ENCODE data around the gene NGEF. TPM values are rescaled to one million over a fixed set of nuclear protein-coding genes. Genes with fewer than 3 reads are reported as not detected.

NGEF gene
- total RNA-seq, 3 donors from 2014 or later: 1.6 to 6.3 TPM; not detected in 1

GRCh38 chr2:232955856-232956255 is 57.2 kb downstream of the NGEF start:
- no peaks in the 10 kb centered on the region for H3K27me3 ChIP-seq
- H3K36me3 ChIP-seq: no peaks in the 10 kb centered on the region
- no peak overlapping the region for H3K4me3 ChIP-seq
- DNase-seq (ENCODE audit: low spot score in 2 of 2): no peak
- H3K27ac ChIP-seq: no peak overlapping the region
- H3K4me1 ChIP-seq: no peaks in the 10 kb centered on the region
- no peaks in the 10 kb centered on the region for H3K9me3 ChIP-seq
- TF ChIP-seq, protein P1, sequence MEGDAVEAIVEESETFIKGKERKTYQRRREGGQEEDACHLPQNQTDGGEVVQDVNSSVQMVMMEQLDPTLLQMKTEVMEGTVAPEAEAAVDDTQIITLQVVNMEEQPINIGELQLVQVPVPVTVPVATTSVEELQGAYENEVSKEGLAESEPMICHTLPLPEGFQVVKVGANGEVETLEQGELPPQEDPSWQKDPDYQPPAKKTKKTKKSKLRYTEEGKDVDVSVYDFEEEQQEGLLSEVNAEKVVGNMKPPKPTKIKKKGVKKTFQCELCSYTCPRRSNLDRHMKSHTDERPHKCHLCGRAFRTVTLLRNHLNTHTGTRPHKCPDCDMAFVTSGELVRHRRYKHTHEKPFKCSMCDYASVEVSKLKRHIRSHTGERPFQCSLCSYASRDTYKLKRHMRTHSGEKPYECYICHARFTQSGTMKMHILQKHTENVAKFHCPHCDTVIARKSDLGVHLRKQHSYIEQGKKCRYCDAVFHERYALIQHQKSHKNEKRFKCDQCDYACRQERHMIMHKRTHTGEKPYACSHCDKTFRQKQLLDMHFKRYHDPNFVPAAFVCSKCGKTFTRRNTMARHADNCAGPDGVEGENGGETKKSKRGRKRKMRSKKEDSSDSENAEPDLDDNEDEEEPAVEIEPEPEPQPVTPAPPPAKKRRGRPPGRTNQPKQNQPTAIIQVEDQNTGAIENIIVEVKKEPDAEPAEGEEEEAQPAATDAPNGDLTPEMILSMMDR (IDR thresholded peaks at IDR 0.05): no peak
- TF ChIP-seq POLR2A (IDR thresholded peaks at IDR 0.05): no peak
- no peak for TF ChIP-seq POLR2AphosphoS5 (IDR thresholded peaks at IDR 0.05)
- intact Hi-C loops (cut with DNase I; ENCODE audit: low total_unique reads): no loop called here

DNA sequence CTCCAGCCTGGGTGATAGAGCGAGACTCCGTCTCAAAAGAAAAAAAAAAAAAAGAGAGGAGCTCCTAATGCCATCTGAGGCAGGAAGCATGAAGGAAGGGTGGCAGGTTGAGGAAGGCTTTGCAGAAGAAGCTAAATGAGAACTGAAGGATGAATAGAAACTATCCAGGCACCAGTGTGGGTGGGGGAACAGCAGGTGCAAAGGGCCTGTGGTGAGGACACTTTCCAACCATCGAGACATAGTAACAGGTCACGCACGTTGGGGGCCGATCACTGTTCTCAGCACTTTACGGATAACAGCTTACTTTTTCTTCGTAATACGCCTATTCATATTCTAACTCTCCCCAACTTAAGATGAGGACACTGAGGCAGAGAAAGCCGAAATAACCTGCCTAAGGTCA is 58.4 kb downstream of the NGEF start:
- DNase-seq (ENCODE audit: low spot score in 2 of 2): no peak
- intact Hi-C loops (cut with DNase I; ENCODE audit: low total_unique reads): no loop called here
- TF ChIP-seq POLR2A (IDR thresholded peaks at IDR 0.05) (no peak), POLR2AphosphoS5 (IDR thresholded peaks at IDR 0.05) (no peak)
- TF ChIP-seq, protein P1 (IDR thresholded peaks at IDR 0.05): no peak
- Histone ChIP-seq H3K4me1 (no peaks in the 10 kb centered on the region), H3K36me3 (no peaks in the 10 kb centered on the region), H3K27ac (no peak overlapping the region), H3K9me3 (no peaks in the 10 kb centered on the region), H3K4me3 (no peak overlapping the region), H3K27me3 (no peaks in the 10 kb centered on the region)

GRCh38 chr2:232951891-232952290 is 61.2 kb downstream of the NGEF start:
- Histone ChIP-seq H3K27ac (no peak overlapping the region), H3K36me3 (no peaks in the 10 kb centered on the region), H3K27me3 (no peaks in the 10 kb centered on the region), H3K4me1 (no peaks in the 10 kb centered on the region), H3K4me3 (no peak overlapping the region), H3K9me3 (no peaks in the 10 kb centered on the region)
- no peak for DNase-seq (ENCODE audit: low spot score in 2 of 2)
- TF ChIP-seq, protein P1 (IDR thresholded peaks at IDR 0.05): no peak
- TF ChIP-seq POLR2AphosphoS5 (IDR thresholded peaks at IDR 0.05) (no peak), POLR2A (IDR thresholded peaks at IDR 0.05) (no peak)
- intact Hi-C loops (cut with DNase I; ENCODE audit: low total_unique reads): no loop called here

GRCh38 chr2:232951181-232951580 is 61.9 kb downstream of the NGEF start:
- TF ChIP-seq, protein P1 (IDR thresholded peaks at IDR 0.05): no peak
- no peak for TF ChIP-seq POLR2AphosphoS5 (IDR thresholded peaks at IDR 0.05)
- no peak for TF ChIP-seq POLR2A (IDR thresholded peaks at IDR 0.05)
- no peaks in the 10 kb centered on the region for H3K4me1 ChIP-seq
- no peak overlapping the region for H3K27ac ChIP-seq
- no peaks in the 10 kb centered on the region for H3K27me3 ChIP-seq
- H3K4me3 ChIP-seq: no peak overlapping the region
- intact Hi-C loops (cut with DNase I; ENCODE audit: low total_unique reads): no loop called here
- H3K9me3 ChIP-seq: no peaks in the 10 kb centered on the region
- no peaks in the 10 kb centered on the region for H3K36me3 ChIP-seq
- DNase-seq (ENCODE audit: low spot score in 2 of 2): no peak

DNA sequence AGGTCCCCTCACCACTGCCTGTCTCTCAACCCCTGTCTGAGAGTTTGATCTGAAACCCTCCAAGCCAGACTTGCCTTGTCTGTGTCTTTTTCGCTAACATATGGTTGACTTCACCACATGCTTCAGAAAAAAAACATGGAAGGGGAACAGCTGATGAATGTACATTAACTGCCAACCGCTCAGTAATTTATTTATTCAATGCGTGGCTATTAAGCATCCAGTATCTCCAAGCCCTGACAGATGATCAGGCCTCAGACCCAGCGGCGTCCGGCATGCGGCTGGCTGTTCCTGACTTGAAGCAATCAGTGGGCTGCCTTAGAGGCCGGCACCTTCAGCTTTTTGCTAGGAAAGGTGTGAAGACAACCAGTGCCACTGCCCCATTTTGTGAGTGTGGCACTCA is 62.3 kb downstream of the NGEF start:
- H3K27me3 ChIP-seq: no peaks in the 10 kb centered on the region
- no peaks in the 10 kb centered on the region for H3K4me1 ChIP-seq
- H3K36me3 ChIP-seq: no peaks in the 10 kb centered on the region
- no peak overlapping the region for H3K4me3 ChIP-seq
- TF ChIP-seq POLR2AphosphoS5 (IDR thresholded peaks at IDR 0.05): no peak
- no peak for TF ChIP-seq POLR2A (IDR thresholded peaks at IDR 0.05)
- TF ChIP-seq, protein P1 (IDR thresholded peaks at IDR 0.05): no peak
- H3K9me3 ChIP-seq: no peaks in the 10 kb centered on the region
- intact Hi-C loops (cut with DNase I; ENCODE audit: low total_unique reads): no loop called here
- no peak overlapping the region for H3K27ac ChIP-seq
- no peak for DNase-seq (ENCODE audit: low spot score in 2 of 2)
